Limb (tissue), 2 donors: ENCODE data around the gene PLA2G10.
"Not testable (repeated sequence)": the region's sequence is repeated elsewhere in the genome, so short reads cannot be mapped to it uniquely, and the experiment has no call there.

Experiments used
- DNase-seq, 2 donors: peaks; one replicate each; pipeline ENCODE4 v3.0.0-alpha.2; 2016; ENCODE audit errors: extremely low spot score in 2 of 2

Gene PLA2G10, protein sequence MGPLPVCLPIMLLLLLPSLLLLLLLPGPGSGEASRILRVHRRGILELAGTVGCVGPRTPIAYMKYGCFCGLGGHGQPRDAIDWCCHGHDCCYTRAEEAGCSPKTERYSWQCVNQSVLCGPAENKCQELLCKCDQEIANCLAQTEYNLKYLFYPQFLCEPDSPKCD

DNA sequence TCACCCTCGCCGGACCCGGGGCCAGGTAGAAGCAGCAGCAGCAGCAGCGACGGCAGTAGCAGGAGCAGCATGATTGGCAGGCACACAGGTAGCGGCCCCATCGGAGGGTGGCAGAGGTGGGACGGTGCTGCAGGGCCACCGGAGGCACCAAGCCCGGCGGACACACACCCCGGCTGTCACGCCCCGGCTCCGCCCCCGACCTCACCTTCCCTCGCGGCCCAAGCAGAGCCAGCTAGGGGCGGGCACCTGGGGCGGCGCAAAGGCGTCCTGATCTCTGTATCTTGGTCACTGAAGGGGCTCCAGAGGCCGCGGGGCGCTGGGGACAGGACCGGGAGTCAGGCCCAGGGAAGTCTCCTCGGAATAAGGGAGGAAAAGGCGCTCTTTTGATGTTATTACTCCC lies at the start of gene PLA2G10:
Gene PLA2G10, minus strand, starts transcription at position 180 of the 400 bp plus-strand sequence. Its CDS starts 79 bp downstream, at position 101.
- DNase-seq, result not testable (repeated sequence)

DNA sequence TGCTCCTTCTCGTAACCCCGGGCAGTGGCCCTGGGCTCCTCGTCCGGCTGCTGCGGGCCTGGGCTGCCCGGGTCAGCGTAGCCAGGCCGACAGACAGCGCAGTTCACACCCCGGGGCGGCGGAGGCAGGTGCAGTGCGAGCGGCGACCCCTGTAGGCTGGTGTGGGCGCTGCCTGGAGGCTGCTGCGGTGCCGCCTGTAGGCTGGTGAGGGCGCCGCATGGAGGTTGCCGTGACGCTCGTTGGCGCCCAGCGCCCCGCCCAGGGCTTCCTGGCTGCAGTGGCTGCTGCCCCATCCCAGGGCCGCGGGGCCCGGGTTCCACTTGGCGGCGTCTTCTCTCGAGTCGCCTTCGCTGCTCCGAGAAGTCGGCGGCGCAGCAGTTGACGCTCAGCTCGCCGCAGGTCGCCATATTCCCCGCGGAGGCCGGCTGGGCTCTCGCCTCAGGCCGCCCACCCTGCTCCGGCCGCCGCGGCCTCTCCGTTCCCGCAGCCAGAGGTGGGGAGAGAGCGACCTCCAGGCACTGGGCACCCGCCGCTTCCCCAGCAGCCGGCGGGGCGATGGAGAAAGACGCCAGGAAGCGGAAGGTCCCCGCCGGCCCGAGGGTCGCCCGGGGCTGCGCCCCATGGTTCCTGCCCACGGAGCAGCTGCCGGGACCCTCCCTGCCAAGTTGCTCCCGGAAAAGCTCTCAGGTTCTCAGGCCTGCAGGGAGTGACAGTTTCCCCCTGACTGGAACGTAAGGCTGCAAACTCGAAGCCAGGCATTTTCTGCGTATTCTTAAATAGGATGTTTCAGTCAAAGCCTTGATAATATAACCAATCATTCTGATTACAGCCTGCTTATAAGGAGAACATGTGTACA lies 48.4 kb upstream of the PLA2G10 start, which contains the start of gene NPIPA2:
Gene NPIPA2, plus strand, starts transcription at position 261 of the 856 bp plus-strand sequence. CDS start 5,533 bp downstream, outside the sequence.
- DNase-seq, result not testable (repeated sequence)

DNA sequence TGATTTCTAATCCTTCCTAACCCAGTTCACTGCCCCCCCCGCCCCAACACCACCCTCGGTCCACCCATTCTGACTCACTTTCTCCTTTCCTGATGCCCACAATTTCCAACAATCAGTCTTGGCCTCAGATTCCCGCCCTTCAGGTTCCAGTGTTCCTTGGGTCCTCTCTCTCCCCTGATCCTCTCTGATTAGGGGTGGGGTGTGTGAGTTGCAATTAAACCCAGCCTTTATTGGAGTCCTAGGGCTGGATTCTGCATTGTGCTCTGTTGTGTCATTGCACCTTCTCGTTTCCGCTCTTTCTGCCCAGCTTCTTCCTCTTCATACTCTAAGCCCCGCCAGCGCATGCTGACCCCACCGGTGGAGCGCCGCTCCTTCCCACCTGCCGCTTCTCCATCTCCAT lies 47.7 kb upstream of the PLA2G10 start:
- not testable (repeated sequence) for DNase-seq

DNA sequence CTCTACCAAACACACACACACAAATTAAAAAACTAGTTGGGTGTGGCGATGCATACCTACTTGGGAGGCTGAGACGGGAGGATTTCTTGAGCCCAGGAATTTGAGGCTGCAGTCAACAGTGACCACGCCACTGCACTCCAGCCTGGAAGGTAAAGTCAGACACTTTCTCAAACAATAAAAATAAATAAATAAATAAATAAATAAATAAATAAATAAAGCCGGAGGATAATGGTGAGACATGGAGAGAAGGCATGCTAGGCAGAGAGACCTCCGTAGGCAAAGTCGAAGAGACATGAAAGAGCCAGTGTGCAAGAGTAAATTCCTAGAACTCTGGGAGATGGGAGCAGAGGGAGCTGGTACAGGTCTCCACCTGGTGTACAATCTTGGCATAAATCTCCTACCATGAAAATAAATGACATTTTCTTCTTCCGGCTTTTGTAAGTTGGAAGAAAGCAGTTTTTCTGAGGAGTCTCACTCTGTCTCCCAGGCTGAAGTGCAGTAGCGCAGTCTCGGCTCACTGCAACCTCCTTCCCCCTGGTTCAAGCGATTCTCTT lies 46.8 kb upstream of the PLA2G10 start:
- not testable (repeated sequence) for DNase-seq

DNA sequence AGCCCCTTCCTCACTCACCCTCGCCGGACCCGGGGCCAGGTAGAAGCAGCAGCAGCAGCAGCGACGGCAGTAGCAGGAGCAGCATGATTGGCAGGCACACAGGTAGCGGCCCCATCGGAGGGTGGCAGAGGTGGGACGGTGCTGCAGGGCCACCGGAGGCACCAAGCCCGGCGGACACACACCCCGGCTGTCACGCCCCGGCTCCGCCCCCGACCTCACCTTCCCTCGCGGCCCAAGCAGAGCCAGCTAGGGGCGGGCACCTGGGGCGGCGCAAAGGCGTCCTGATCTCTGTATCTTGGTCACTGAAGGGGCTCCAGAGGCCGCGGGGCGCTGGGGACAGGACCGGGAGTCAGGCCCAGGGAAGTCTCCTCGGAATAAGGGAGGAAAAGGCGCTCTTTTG lies 39.1 kb upstream of the PLA2G10 start:
- DNase-seq, result not testable (repeated sequence)

DNA sequence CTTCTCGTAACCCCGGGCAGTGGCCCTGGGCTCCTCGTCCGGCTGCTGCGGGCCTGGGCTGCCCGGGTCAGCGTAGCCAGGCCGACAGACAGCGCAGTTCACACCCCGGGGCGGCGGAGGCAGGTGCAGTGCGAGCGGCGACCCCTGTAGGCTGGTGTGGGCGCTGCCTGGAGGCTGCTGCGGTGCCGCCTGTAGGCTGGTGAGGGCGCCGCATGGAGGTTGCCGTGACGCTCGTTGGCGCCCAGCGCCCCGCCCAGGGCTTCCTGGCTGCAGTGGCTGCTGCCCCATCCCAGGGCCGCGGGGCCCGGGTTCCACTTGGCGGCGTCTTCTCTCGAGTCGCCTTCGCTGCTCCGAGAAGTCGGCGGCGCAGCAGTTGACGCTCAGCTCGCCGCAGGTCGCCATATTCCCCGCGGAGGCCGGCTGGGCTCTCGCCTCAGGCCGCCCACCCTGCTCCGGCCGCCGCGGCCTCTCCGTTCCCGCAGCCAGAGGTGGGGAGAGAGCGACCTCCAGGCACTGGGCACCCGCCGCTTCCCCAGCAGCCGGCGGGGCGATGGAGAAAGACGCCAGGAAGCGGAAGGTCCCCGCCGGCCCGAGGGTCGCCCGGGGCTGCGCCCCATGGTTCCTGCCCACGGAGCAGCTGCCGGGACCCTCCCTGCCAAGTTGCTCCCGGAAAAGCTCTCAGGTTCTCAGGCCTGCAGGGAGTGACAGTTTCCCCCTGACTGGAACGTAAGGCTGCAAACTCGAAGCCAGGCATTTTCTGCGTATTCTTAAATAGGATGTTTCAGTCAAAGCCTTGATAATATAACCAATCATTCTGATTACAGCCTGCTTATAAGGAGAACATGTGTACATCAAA lies 9.3 kb upstream of the PLA2G10 start, which contains the start of gene NPIPA3:
Gene NPIPA3, plus strand, starts transcription at position 256 of the 856 bp plus-strand sequence. CDS start 5,533 bp downstream, outside the sequence.
- DNase-seq, result not testable (repeated sequence)

DNA sequence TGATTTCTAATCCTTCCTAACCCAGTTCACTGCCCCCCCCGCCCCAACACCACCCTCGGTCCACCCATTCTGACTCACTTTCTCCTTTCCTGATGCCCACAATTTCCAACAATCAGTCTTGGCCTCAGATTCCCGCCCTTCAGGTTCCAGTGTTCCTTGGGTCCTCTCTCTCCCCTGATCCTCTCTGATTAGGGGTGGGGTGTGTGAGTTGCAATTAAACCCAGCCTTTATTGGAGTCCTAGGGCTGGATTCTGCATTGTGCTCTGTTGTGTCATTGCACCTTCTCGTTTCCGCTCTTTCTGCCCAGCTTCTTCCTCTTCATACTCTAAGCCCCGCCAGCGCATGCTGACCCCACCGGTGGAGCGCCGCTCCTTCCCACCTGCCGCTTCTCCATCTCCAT lies 8.6 kb upstream of the PLA2G10 start:
- DNase-seq, result not testable (repeated sequence)

DNA sequence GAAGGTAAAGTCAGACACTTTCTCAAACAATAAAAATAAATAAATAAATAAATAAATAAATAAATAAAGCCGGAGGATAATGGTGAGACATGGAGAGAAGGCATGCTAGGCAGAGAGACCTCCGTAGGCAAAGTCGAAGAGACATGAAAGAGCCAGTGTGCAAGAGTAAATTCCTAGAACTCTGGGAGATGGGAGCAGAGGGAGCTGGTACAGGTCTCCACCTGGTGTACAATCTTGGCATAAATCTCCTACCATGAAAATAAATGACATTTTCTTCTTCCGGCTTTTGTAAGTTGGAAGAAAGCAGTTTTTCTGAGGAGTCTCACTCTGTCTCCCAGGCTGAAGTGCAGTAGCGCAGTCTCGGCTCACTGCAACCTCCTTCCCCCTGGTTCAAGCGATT lies 7.8 kb upstream of the PLA2G10 start:
- not testable (repeated sequence) for DNase-seq

DNA sequence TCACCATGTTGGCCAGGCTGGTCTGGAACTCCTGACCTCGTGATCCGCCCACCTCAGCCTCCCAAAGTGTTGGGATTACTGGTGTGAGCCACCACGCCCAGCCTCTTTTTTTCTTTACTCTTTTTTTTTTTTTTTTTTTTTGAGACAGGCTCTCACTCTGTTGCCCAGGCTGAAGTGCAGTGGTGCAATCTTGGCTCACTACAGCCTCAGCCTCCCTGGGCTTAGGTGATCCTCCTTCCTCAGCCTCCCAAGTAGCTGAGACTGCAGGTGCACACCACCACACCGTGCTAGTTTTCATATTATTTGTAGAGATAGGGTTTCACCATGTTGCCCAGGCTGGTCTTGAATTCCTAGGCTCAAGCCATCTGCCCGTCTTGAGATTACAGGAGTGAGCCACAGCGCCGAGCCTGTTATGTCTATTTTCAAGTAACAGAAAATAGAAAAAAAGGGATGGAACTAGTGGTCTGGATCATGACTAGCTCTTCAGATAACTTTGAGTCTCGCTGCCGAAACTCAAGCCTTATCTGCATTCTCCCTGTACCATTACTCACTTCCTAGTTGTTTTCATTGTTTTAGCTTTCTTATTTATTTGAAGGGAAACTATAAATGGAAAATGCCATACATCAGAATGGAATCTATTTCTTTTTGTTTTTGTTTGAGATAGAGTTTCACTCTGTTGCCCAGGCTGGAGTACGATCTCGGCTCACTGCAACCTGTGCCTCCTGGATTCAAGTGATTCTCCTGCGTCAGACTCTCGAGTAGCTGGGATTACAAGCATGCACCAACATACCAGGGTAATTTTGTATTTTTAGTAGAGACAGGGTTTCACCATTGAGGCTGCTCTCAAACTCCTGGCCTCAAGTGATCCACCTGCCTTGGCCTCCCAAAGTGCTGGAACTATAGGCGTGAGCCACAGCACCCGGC lies 8.0 kb downstream of the PLA2G10 start:
- DNase-seq, result not testable (repeated sequence)

DNA sequence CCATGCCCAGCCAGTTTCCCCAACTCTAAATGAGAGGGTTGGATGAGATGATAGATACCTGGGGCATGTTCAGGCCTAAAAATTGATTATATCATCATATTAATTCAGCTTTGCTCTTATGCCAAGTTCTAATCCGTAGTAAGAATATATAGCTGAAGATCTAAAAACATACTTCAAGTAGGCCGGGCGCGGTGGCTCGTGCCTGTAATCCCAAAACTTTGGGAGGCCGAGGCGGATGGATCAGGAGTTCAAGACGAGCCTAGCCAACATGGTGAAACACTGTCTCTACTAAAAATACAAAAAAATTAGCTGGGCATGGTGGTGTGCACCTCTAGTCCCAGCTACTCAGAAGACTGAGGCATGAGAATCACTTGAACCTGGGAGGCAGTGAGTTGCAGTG lies 12.0 kb downstream of the PLA2G10 start:
- no peak for DNase-seq

DNA sequence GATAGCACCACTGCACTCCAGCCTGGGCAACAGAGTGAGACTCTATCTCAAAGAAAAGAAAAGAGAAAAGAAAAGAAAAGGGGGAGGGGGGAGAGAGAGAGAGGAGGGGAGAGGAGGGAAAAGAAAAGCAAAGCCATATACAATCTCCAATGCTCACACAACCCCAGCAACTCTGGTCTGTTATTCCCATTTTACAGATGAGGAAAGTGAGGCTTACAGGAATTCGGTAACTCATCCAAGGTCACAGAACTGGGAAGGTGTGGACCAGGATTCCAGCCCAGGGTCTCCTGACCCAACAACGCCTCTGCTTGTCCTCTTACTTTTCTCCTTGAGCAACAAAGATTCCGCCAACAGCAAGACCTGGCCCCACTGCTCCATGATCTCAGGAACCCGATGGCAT lies 13.0 kb downstream of the PLA2G10 start:
- no peak for DNase-seq

DNA sequence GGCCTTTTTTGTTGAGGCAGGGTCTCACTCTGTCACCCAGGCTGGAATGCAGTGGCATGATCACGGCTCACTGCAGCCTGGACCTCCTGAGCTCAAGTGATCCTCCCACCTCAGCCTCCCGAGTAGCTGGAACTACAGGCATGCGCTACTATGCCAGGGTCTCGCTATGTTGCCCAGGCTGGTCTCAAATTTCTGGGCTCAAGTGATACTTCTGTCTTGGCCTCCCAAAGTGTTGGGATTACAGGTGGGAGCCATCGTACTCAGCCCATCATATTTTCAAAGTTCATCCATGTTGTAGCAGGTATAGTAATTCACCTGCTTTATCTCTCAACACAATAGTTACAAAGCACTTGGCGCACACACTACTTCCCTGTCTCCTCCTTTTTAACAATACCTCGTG lies 13.7 kb downstream of the PLA2G10 start:
- not testable (repeated sequence) for DNase-seq

DNA sequence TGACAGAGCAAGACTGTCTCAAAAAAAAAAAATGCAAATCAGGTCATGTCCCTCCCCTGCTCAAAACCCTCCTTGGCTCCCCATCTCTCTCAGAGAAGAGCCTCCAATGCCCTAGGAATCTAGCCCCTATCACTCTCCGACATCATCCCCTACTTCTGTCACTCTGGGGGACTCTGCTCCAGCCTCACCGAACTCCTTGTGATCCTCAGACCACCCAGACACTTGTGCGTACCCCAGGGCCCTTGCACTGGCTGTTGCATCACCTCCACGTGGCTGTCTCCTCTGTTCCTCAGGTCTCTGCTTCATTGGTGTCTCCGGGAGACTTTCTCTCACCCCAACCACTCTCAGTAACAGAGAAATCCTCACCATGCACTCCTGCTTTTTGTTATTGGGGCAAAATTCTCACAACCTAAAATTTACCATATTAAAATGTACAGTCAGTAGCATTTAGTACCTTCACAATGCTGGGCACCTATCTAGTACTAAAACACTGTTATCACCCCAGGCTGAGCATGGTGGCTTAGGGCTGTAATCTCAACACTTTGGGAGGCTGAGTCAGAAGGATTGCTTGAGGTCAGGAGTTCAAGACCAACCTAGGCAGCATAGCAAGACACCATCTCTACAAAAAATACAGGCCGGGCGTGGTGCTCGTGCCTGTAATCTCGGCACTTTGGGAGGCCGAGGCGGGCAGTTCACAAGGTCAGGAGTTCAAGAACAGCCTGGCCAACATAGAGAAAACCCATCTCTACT lies 15.2 kb downstream of the PLA2G10 start:
- DNase-seq, result no peak

DNA sequence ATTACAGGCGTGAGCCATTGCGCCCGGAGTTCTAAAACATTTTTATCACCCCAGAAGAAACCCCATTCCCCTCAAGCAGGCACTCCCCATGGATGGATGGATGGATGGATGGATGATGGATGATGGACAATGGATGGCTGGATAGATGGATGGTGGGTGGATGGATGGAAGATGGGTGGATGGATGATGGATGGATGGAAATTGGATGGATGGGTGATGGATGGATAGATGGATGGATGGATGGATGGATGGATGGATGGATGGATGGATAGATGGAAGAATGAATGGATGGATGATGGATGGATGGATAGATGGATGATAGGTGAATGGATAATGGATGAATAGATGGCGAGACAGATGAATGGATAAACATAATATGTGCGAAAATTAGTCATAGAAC lies 16.5 kb downstream of the PLA2G10 start:
- no peak for DNase-seq

DNA sequence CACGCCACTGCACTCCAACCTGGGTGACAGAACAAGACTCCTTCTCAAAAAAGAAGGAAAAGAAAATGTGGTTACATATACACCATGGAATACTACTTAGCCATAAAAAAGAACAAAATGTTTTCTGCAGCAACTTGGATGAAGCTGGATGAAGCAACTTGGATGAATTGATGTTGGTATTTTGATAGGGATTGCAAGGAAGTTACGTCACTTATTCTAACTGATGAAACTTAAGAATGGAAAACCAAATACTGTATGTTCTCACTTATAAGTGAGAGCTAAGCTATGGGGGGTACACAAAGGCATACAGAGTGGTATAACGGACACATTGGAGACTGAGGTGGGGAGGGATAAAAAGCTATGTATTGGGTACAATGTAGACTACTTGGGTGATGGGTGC lies 17.5 kb downstream of the PLA2G10 start:
- no peak for DNase-seq

DNA sequence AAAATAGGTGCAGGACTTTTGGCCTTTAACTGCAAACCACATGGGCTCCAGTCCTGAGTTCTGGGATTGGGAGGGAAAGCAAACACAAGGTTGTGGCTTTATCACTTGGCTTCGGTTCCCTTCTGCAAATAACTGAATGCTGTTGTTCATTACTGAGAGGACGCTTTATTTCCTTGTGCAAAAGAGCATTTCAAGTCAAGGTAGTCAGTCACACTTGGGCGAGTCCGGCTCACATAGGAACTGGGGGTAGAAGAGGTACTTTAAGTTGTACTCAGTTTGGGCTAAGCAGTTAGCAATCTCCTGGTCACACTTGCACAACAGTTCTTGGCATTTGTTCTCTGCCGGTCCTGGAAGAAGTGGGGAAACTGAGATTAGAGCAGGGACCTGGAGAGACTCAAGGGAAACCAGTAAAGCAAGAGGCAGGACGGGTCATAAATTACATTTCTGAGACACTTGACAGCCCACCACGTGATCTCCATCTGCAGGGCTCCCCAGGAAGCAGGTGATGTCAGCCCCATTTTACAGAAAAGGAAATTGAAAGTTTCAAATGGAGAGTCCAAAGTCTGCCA lies 21.6 kb downstream of the PLA2G10 start:
- DNase-seq, result no peak

DNA sequence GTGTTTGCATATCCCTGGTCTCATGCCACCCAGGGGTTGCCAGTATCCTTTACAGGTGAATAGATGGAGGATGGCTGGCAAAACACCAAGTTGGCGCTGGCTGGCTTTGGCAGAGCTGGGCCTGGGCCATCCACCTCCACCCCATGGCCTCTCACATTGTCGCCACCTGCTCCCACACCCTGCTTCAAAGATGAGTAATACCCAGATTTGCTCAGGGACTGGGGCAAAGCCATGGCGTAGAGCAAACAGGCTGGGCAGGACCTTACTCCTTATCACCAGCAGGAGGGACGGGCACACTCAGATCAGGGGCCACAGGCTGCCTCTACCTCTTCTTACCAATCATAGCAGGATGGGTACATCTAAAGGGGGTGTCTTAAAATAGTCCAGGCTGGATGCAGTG lies 24.3 kb downstream of the PLA2G10 start:
- no peak for DNase-seq

DNA sequence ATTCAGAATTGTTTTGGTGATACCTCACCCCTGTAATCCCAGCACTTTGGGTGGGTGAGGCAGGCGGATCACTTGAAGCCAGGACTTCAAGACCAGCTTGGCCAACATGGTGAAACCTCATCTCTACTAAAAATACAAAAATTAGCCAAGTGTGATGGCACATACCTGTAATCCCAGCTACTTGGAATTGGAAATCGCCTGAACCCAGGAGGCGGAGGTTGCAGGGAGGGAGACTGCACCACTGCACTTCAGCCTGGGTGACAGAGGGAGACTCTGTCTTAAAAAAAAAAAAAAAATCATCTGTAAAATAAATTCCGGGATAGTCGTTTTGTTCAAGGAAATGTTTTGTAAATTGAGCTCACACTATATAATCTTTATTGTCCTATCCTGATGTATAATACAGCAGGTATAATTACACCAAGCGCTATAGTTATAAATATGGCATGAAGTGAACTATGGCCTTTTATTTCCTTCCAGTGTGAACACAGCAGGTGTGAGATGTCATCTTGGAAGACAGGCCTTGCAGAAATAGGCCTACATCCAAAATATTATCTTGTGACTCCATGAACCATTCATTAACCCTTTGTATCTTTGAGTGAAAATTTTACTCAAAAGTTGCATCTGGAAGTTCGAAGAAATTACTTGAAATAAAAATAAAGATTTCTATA lies 25.4 kb downstream of the PLA2G10 start:
- no peak for DNase-seq
